D721Med (cell line): ENCODE results near the gene CEP126.

ENCODE experiments used
- DNase-seq: peaks from one replicate; pipeline ENCODE4 v3.0.0; 2011; ENCODE audit warnings: low spot score; ENCODE audit not compliant: insufficient read length
- FAIRE-seq: peaks from 2 replicates; lab custom pipeline; 2011; peaks lifted over from hg19 to GRCh38; lab: Jason Lieb, UNC
- CTCF ChIP-seq: IDR thresholded peaks from 2 replicates; pipeline ENCODE4 v1.5.1; 2012; ENCODE audit warnings: mild to moderate bottlenecking, control low read depth; ENCODE audit not compliant: insufficient read depth; ENCODE audit errors: missing control alignments

CEP126 gene

GRCh38 chr11:101996111-101996510 lies 81.3 kb downstream of the CEP126 start:
- DNase-seq (no peak), FAIRE-seq (no peak)
- TF ChIP-seq CTCF = no peak

- TF ChIP-seq CTCF = no peak
- DNase-seq = no peak
- no peak for FAIRE-seq
Observed at GRCh38 chr11:102001657-102002338, 87.0 kb downstream of the CEP126 start.

GRCh38 chr11:102004220-102004619 lies 89.4 kb downstream of the CEP126 start:
- FAIRE-seq = no peak
- DNase-seq = no peak
- TF ChIP-seq CTCF = no peak

GRCh38 chr11:102005306-102005705 lies 90.5 kb downstream of the CEP126 start:
- DNase-seq (no peak), FAIRE-seq (no peak)
- no peak for TF ChIP-seq CTCF

- no peak for TF ChIP-seq CTCF
- no peak for DNase-seq
- FAIRE-seq = no peak
Observed at GRCh38 chr11:102006835-102007566, 92.2 kb downstream of the CEP126 start.

- no peak for DNase-seq
- TF ChIP-seq CTCF = peak; percentile 64
- peak; percentile 79 for FAIRE-seq
Observed at GRCh38 chr11:102007567-102008437, 93.0 kb downstream of the CEP126 start.
